ENCODE data around the gene PCDHA8.
"Not testable (repeated sequence)": the region's sequence is repeated elsewhere in the genome, so short reads cannot be mapped to it uniquely, and the experiment has no call there.

PCDHA8 gene

DNA sequence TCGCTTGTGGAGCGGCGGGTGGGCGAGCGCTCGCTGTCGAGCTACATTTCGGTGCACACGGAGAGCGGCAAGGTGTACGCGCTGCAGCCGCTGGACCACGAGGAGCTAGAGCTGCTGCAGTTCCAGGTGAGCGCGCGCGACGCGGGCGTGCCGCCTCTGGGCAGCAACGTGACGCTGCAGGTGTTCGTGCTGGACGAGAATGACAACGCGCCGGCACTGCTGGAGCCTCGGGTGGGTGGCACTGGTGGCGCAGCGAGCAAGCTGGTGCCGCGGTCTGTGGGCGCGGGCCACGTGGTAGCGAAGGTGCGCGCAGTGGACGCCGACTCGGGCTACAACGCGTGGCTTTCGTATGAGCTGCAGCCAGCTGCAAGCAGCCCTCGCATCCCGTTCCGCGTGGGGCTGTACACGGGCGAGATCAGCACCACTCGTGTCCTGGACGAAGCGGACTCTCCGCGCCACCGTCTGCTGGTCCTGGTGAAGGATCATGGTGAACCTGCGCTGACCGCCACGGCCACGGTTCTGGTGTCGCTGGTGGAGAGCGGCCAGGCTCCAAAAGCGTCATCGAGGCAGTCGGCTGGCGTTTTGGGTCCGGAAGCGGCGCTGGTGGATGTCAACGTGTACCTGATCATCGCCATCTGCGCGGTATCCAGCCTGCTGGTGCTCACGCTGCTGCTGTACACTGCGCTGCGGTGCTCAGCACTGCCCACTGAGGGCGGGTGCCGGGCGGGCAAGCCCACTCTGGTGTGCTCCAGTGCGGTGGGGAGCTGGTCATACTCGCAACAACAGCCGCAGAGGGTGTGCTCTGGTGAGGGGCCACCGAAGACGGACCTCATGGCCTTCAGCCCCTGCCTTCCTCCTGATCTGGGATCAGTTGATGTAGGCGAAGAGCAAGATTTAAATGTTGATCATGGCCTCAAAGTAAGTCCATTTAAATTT is 2.1 kb downstream of the PCDHA8 start:
- no peaks in the 10 kb centered on the region for H3K27me3 ChIP-seq (ENCODE audit: control insufficient read depth, insufficient read depth, low read length)
- no peak overlapping the region for H3K4me3 ChIP-seq (ENCODE audit: low read length)
- no peaks in the 10 kb centered on the region for H3K4me1 ChIP-seq (ENCODE audit: control insufficient read depth, insufficient read depth, low read length)
- H3K9ac ChIP-seq (ENCODE audit: low read length), result no peak overlapping the region
- H3K36me3 ChIP-seq (ENCODE audit: control insufficient read depth, insufficient read depth, low read length), result no peaks in the 10 kb centered on the region
- no peak overlapping the region for H3K27ac ChIP-seq (ENCODE audit: low read depth, low read length)

DNA sequence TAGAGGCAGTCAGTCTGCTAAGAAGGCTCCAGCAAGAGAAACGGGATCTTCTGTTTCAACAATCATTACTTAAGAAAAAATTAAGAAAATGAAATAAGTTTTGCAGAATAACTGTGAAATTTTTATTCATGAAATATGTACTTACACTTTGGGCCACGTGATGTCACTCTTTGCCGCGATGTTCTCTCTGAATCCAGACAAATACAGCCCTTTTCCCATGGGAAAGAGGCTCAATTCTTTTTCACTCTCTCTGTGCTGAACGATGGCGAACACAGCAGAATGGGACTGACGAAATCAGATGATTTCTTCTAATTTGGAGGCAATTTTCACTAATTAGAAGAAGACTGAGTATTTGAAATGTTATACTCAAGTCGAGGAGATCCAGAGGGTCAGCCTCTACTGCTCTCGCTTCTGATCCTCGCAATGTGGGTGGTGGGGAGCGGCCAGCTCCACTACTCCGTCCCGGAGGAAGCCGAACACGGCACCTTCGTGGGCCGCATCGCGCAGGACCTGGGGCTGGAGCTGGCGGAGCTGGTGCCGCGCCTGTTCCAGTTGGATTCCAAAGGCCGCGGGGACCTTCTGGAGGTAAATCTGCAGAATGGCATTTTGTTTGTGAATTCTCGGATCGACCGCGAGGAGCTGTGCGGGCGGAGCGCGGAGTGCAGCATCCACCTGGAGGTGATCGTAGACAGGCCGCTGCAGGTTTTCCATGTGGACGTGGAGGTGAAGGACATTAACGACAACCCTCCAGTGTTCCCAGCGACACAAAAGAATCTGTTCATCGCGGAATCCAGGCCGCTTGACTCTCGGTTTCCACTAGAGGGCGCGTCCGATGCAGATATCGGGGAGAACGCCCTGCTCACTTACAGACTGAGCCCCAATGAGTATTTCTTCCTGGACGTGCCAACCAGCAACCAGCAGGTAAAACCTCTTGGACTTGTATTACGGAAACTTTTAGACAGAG is 7.4 kb downstream of the PCDHA8 start, which contains the start of gene PCDHA9:
Gene PCDHA9 (plus strand): TSS at position 244 of the 964 bp plus-strand sequence. CDS start 114 bp downstream, at position 358.
- H3K9ac ChIP-seq (ENCODE audit: low read length); H3K36me3 ChIP-seq (ENCODE audit: control insufficient read depth, insufficient read depth, low read length); H3K27ac ChIP-seq (ENCODE audit: low read depth, low read length); H3K4me1 ChIP-seq (ENCODE audit: control insufficient read depth, insufficient read depth, low read length); H3K27me3 ChIP-seq (ENCODE audit: control insufficient read depth, insufficient read depth, low read length); H3K4me3 ChIP-seq (ENCODE audit: low read length): not testable (repeated sequence)

DNA sequence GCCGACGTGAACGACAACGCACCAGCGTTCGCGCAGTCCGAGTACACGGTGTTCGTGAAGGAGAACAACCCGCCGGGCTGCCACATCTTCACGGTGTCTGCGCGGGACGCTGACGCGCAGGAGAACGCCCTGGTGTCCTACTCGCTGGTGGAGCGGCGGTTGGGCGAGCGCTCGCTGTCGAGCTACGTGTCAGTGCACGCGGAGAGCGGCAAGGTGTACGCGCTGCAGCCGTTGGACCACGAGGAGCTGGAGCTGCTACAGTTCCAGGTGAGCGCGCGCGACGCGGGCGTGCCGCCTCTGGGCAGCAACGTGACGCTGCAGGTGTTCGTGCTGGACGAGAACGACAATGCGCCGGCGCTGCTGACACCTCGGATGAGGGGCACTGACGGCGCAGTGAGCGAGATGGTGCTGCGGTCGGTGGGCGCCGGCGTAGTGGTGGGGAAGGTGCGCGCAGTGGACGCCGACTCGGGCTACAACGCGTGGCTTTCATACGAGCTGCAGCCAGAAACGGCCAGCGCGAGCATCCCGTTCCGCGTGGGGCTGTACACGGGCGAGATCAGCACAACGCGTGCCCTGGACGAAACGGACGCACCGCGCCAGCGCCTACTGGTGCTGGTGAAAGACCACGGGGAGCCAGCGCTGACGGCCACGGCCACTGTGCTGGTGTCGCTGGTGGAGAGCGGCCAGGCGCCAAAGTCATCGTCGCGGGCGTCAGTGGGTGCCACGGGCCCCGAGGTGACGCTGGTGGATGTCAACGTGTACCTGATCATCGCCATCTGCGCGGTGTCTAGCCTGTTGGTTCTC is 9.0 kb downstream of the PCDHA8 start:
- not testable (repeated sequence) for H3K9ac ChIP-seq (ENCODE audit: low read length); H3K4me3 ChIP-seq (ENCODE audit: low read length); H3K27me3 ChIP-seq (ENCODE audit: control insufficient read depth, insufficient read depth, low read length); H3K36me3 ChIP-seq (ENCODE audit: control insufficient read depth, insufficient read depth, low read length); H3K27ac ChIP-seq (ENCODE audit: low read depth, low read length); H3K4me1 ChIP-seq (ENCODE audit: control insufficient read depth, insufficient read depth, low read length)

DNA sequence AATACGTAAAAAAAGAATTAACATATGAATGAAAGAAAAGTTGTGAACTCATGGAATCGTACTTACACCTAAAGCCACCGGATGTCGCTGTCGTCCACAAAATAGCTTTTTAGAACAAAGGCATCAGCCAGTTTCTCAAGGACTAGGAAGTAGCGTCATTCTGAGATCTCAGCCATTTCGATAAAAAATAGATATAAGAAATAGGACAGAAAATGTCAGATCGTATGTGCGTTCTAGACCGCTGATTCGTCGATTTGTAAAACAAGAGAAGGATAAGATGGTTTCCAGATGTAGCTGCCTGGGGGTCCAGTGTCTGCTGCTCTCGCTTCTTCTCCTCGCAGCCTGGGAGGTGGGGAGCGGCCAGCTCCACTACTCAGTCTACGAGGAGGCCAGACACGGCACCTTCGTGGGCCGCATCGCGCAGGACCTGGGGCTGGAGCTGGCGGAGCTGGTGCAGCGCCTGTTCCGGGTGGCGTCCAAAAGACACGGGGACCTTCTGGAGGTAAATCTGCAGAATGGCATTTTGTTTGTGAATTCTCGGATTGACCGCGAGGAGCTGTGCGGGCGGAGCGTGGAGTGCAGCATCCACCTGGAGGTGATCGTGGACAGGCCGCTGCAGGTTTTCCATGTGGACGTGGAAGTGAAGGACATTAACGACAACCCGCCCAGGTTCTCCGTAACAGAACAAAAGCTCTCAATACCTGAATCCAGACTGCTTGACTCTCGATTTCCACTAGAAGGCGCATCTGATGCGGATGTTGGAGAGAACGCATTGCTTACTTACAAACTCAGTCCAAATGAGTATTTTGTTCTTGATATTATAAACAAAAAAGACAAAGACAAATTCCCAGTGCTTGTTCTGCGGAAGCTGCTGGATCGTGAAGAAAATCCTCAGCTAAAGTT is 15.0 kb downstream of the PCDHA8 start, which contains the start of gene PCDHA10:
Gene PCDHA10 (plus strand): TSS at position 126 of the 903 bp plus-strand sequence. CDS start 152 bp downstream, at position 278.
- no peak within 1 kb of the TSS for H3K4me3 ChIP-seq (ENCODE audit: low read length)
- H3K27me3 ChIP-seq (ENCODE audit: control insufficient read depth, insufficient read depth, low read length), result no peaks in the 10 kb centered on the region
- no peak within 1 kb of the TSS for H3K27ac ChIP-seq (ENCODE audit: low read depth, low read length)
- no peaks in the 10 kb centered on the region for H3K36me3 ChIP-seq (ENCODE audit: control insufficient read depth, insufficient read depth, low read length)
- no peak within 1 kb of the TSS for H3K9ac ChIP-seq (ENCODE audit: low read length)
- no peaks in the 10 kb centered on the region for H3K4me1 ChIP-seq (ENCODE audit: control insufficient read depth, insufficient read depth, low read length)

DNA sequence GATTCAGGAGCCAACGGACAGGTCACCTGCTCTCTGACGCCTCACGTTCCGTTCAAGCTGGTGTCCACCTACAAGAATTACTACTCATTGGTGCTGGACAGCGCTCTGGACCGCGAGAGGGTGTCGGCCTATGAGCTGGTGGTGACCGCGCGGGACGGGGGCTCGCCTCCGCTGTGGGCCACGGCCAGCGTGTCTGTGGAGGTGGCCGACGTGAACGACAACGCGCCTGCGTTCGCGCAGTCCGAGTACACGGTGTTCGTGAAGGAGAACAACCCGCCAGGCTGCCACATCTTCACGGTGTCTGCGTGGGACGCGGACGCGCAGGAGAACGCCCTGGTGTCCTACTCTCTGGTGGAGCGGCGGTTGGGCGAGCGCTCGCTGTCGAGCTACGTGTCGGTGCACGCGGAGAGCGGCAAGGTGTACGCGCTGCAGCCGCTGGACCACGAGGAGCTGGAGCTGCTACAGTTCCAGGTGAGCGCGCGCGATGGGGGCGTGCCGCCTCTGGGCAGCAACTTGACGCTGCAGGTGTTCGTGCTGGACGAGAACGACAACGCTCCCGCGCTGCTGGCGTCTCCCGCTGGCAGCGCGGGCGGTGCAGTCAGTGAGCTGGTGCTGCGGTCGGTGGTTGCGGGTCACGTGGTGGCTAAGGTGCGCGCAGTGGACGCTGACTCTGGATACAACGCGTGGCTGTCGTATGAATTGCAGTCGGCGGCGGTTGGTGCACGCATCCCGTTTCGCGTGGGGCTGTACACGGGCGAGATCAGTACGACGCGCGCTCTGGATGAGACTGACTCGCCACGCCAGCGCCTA is 16.4 kb downstream of the PCDHA8 start:
- Histone ChIP-seq H3K9ac (ENCODE audit: low read length) (no peak overlapping the region), H3K36me3 (ENCODE audit: control insufficient read depth, insufficient read depth, low read length) (no peaks in the 10 kb centered on the region), H3K27me3 (ENCODE audit: control insufficient read depth, insufficient read depth, low read length) (no peaks in the 10 kb centered on the region), H3K27ac (ENCODE audit: low read depth, low read length) (no peak overlapping the region), H3K4me3 (ENCODE audit: low read length) (no peak overlapping the region), H3K4me1 (ENCODE audit: control insufficient read depth, insufficient read depth, low read length) (no peaks in the 10 kb centered on the region)

DNA sequence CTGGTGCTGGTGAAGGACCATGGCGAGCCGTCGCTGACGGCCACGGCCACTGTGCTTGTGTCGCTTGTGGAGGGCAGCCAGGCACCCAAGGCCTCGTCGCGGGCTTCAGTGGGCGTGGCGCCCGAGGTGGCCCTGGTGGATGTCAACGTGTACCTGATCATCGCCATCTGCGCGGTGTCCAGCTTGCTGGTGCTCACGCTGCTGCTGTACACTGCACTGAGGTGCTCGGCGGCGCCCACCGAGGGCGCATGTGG is 16.9 kb downstream of the PCDHA8 start:
- Histone ChIP-seq H3K36me3 (ENCODE audit: control insufficient read depth, insufficient read depth, low read length) (no peaks in the 10 kb centered on the region), H3K4me3 (ENCODE audit: low read length) (no peak overlapping the region), H3K27ac (ENCODE audit: low read depth, low read length) (no peak overlapping the region), H3K4me1 (ENCODE audit: control insufficient read depth, insufficient read depth, low read length) (no peaks in the 10 kb centered on the region), H3K9ac (ENCODE audit: low read length) (no peak overlapping the region), H3K27me3 (ENCODE audit: control insufficient read depth, insufficient read depth, low read length) (no peaks in the 10 kb centered on the region)

DNA sequence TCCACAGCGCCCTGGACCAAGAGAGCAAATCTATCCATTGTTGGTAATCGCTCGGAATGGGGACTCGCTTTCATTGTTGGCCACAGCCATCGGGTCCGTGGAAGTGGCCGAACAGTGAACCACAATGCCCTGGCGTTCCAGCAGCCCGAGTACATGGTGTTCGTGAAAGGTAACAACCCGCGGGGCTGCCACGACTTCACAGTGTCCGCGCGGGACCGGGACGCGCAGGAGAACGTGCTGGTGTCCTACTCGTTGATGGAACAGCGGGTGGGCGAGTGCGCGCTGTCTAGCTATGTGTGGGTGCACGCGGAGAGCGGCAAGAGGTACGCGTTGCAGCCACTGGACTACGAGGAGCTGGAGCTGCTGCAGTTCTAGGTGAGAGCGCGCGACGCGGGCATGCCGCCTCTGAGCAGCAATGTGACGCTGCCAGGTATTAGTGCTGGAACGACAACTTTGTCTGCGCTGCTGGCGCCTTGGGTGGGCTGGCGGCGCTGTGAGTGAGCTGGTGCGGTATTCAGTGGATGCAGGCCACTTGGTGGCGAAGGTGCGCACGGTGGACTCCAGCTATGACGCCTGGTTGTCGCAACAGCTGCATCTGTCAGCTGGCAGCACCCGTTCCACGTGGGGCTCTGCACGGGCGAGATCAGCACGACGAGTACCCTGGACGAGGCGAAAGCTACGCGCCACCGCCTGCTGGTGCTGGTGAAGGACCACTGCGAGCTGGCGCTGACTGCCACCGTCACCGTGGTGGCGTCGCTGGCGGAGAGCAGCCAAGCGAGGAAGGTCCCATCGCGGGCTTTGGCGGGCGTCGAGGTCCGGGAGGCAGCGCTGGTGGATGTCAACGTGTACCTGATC is 21.7 kb downstream of the PCDHA8 start:
- Histone ChIP-seq H3K27ac (ENCODE audit: low read depth, low read length) (no peak overlapping the region), H3K9ac (ENCODE audit: low read length) (no peak overlapping the region), H3K4me3 (ENCODE audit: low read length) (no peak overlapping the region), H3K4me1 (ENCODE audit: control insufficient read depth, insufficient read depth, low read length) (no peaks in the 10 kb centered on the region), H3K36me3 (ENCODE audit: control insufficient read depth, insufficient read depth, low read length) (no peaks in the 10 kb centered on the region), H3K27me3 (ENCODE audit: control insufficient read depth, insufficient read depth, low read length) (no peaks in the 10 kb centered on the region)

DNA sequence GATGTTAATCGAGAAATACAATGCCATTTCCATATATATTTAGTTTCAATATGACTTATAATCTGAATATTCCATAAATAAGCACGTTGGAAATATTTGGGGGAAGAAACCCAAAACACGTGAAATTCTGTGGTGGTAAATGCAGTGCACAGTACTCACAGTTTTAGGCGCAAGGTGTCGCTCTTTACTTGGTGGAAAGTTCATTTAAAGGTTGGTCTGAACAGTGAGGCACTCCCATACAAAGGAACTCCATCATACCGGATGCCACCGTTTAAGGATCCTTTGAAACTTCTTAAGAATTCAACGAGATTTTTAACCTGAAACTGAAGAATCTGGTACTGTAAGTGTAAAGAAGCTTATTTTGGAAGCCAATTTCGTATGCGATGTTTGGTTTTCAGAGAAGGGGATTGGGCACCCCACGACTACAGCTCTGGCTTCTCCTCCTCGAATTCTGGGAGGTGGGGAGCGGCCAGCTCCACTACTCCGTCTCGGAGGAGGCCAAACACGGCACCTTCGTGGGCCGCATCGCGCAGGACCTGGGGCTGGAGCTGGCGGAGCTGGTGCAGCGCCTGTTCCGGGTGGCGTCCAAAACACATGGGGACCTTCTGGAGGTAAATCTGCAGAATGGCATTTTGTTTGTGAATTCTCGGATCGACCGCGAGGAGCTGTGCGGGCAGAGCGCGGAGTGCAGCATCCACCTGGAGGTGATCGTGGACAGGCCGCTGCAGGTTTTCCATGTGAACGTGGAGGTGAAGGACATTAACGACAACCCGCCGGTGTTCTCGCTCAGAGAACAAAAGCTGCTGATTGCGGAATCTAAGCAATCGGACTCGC is 28.0 kb downstream of the PCDHA8 start, which contains the start of gene PCDHA11:
Gene PCDHA11 (plus strand): TSS at position 237 of the 834 bp plus-strand sequence. CDS start 147 bp downstream, at position 384.
- Histone ChIP-seq H3K4me3 (ENCODE audit: low read length) (no peak within 1 kb of the TSS), H3K27me3 (ENCODE audit: control insufficient read depth, insufficient read depth, low read length) (no peaks in the 10 kb centered on the region), H3K4me1 (ENCODE audit: control insufficient read depth, insufficient read depth, low read length) (no peaks in the 10 kb centered on the region), H3K9ac (ENCODE audit: low read length) (no peak within 1 kb of the TSS), H3K36me3 (ENCODE audit: control insufficient read depth, insufficient read depth, low read length) (no peaks in the 10 kb centered on the region), H3K27ac (ENCODE audit: low read depth, low read length) (no peak within 1 kb of the TSS)

DNA sequence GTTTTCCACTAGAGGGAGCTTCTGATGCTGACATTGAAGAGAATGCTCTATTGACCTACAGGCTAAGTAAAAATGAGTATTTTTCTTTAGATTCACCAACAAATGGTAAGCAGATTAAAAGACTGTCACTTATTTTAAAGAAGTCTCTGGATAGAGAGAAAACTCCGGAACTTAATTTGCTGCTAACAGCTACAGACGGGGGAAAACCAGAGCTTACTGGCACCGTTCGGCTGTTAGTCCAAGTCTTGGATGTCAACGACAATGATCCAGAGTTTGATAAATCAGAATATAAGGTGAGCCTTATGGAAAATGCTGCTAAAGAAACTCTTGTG is 28.5 kb downstream of the PCDHA8 start:
- Histone ChIP-seq H3K4me1 (ENCODE audit: control insufficient read depth, insufficient read depth, low read length) (no peaks in the 10 kb centered on the region), H3K27ac (ENCODE audit: low read depth, low read length) (no peak overlapping the region), H3K9ac (ENCODE audit: low read length) (no peak overlapping the region), H3K36me3 (ENCODE audit: control insufficient read depth, insufficient read depth, low read length) (no peaks in the 10 kb centered on the region), H3K27me3 (ENCODE audit: control insufficient read depth, insufficient read depth, low read length) (no peaks in the 10 kb centered on the region), H3K4me3 (ENCODE audit: low read length) (no peak overlapping the region)
